Inflammatory macrophage (primary cell): ENCODE measurements around the gene NFIL3.
A peak's percentile ranks its signal among the peaks of the same experiment; 100 is the strongest.

Source experiments
- DNase-seq, 2 donors: peaks; one replicate each; pipeline ENCODE4 v3.0.0-alpha.2; 2020 to 2022

Gene NFIL3

GRCh38 chr9:91421971-91422757 lies 1.5 kb downstream of the NFIL3 start:
- DNase-seq, result peak in 1 of 2 donors; percentile 12

DNA sequence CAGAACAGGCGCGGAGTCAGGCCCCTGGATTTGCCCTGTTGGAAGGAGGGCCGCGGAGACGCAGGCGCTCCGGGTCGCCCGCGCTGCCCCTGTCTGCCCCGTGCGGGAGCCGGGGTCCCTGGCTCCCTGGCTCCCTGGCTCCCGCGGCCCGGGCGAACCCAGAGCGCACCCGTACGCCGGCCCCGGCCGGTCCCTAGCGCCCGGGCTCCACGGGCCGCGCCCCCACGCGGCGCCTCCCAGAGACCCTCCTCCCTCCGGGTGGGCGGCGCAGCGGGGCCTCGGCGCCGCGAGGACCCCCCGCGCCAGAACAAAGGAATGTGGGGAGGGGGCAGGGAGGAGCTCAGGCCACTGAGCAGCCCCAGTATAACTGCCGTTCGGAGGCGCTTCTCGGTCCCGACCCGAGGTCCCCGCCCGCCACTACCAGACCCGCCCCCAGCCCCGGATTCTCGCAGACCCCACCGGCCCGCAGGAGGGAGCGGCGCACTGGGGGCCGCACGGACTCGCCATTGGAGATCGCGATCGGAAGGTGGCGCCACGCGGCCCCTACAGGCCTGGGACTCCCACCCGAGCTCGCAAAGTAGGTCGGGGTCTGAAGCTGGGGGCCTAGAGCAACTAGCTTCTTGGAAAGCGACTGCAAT lies 2.4 kb downstream of the NFIL3 start:
- no peak for DNase-seq

DNA sequence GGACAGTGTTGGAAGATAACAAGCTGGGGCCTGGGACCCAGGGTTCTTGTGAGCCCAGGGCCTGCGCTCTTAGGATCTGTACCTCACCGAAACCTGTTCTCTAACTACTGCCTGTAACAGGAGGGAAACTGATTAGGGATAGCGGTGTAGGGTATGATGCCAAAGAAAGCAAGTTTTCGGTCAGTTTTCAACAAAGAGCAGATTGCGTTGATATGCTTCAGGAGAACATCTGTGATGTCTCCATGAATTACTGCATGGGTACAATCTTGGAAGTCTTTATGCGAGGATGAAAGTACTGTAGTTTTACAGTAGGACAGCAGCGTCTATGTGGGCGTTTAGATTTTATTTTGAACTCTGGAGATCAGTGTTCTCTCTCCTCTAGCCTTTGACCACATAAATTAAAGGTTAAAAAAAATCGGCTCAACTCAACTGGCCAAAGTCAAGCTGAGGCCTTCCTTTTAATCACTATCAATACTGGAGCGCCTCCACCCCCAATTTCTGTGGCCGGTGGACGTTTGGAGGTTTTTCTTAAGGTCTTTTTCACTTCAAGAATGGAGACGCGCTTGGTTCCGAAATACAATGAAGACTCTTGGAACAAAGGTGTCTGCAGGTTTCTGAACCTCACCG lies 3.0 kb downstream of the NFIL3 start:
- no peak for DNase-seq

GRCh38 chr9:91419222-91420191 lies 4.1 kb downstream of the NFIL3 start:
- DNase-seq, result peak; percentile 94 to 95

DNA sequence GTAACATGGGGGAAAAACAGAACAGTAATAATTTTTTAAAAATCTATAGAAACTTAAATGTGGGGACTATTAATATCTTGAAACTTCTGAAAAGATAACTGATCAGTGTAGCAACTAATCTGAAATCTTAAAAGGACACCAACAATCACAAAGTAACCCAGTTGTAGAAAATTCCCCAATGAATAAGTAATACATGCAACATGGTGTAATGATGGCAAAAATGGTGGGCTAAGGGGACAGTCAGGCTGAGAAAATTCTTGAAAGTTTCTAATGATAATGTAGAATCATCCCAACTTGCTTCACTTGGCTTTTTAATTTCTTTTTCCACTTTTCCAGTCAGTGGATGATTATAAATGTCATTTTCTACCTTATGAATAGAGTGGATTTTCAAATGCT lies 5.4 kb downstream of the NFIL3 start:
- no peak for DNase-seq

DNA sequence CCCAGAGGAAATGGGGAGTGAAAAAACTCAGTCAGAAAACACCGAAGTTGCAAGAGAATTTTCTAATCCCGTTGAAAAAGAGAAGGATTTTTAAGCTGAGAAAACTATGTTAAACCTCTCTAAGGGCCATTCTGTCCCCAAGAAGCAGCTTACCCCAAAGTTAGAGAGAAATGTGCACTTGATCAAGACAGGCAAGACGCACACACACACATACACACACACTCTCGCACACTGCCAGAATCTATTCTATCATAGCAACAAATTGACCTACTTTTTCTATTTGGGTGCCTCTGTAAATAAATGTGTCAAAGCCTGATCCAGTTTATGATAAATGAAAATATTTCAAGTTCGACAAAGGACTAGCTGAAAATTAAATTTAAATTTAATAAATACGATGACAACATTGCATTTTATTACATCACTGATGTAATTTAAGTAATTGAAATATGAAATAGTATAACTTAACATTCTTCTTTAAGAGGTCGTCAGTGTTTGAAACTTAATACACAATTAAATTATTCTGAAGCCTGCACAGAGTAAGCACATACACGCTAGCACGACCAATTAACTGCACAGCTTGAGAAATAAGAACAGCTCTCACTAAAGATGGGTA lies 5.9 kb downstream of the NFIL3 start:
- DNase-seq, result no peak

- no peak for DNase-seq
Measured at GRCh38 chr9:91416096-91416712, 7.4 kb downstream of the NFIL3 start.

- DNase-seq, result peak; percentile 37 to 75
Measured at GRCh38 chr9:91415290-91415689, 8.3 kb downstream of the NFIL3 start.

DNA sequence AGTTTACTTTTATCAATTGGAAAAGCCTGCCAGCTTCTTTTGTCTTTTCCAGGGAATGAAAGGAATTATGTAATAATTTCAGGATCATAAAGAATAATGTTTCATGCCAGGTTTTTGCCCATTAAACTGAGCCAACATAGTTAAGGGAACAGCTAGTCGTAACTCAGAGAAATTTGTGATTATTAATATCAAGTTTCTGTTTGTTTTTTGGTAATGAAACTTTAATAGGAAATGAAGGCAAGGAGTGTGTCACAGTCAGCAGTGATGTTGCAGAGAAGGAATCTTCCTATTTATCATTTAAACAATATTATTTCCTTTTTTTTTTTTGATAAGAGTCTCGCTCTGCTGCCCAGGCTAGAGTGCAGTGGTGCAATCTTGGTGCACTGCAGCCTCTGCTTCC lies 10.7 kb downstream of the NFIL3 start:
- DNase-seq, result no peak

DNA sequence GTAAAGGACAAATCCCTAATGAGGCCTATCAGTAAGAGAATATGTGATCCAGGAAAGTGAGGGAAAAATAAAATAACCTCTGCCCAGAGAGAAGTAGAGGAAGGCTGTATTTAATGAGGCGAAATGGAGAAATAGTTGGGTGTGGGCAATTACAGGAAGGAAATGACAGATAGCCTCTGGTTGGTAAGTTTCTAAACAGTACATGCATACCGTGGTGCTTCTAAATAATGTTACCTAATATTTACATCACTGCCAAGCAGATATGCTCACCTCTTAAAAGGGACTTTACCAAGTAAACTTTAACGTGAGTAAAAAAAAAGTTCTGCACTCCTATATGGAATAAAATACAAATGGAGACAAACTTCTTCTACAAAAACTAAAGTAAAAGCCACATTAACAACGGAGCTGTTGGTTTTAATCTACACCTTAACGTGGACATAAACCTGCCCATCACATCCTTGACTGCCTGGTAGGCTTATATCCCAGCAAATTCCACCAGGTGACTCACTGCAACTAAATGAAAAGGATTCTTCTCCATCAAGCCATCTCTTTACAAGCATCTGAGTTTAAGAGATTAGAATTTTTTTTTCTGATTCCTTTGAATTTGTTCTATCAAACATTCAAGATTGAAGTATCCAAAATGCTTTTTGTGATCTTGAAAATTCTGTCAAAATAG lies 12.4 kb downstream of the NFIL3 start:
- peak; percentile 69 to 87 for DNase-seq

GRCh38 chr9:91410161-91410560 lies 13.5 kb downstream of the NFIL3 start:
- DNase-seq, result no peak

DNA sequence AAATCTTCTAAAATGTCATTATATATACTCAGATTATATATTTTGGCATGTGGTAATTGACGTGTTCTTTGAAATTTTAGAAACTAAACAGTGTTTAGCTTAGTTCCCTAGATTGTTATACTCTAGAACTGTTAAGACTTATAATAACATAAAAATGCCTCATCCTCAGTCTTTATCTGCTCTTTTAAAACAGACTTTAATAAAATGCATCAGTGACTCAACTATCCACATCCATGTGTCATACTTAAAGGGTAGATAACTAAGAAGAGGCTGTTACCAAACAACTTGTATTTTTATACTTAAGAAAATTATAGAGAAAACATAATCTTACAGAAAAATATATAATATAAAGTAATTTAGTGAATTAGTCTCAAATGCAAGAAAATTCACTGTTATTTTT lies 15.2 kb downstream of the NFIL3 start:
- DNase-seq, result no peak

DNA sequence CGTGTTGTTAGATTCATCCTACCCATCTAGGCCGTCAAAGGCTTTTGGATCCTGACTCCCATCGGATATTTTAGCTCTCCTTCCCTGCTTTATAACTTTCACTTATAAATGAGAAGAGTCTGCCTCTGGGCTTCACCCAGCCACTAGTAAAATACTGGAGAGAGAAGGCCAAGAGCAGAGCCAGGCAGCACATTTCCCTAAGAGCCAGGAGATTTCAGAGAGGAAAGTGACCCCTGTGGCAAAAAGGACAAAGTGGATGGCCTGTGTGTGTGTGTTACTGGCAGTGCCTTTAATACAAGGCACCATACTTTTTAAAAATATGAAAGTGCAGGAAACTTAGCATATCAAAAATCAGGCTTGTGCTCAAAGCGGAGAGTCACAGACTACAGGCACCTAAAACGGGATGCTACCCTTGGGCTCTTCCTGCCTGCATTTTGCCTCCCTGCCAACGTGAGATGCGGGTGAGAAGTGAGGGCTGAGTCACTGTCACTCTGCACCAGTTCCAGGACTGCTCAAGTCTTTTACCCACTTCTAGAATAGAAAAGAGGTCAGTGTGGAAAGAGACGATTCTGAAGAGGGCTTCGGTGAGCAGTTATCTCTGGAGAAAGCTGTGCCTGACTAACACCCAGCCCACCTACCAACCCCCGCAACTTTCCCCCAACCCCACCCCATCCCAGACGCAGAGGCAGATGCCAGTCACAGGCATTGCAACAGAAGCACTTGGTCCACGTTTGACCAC lies 15.9 kb downstream of the NFIL3 start:
- DNase-seq, result peak; percentile 38 to 40

- DNase-seq, result no peak
Measured at GRCh38 chr9:91405343-91406077, 18.1 kb downstream of the NFIL3 start.

DNA sequence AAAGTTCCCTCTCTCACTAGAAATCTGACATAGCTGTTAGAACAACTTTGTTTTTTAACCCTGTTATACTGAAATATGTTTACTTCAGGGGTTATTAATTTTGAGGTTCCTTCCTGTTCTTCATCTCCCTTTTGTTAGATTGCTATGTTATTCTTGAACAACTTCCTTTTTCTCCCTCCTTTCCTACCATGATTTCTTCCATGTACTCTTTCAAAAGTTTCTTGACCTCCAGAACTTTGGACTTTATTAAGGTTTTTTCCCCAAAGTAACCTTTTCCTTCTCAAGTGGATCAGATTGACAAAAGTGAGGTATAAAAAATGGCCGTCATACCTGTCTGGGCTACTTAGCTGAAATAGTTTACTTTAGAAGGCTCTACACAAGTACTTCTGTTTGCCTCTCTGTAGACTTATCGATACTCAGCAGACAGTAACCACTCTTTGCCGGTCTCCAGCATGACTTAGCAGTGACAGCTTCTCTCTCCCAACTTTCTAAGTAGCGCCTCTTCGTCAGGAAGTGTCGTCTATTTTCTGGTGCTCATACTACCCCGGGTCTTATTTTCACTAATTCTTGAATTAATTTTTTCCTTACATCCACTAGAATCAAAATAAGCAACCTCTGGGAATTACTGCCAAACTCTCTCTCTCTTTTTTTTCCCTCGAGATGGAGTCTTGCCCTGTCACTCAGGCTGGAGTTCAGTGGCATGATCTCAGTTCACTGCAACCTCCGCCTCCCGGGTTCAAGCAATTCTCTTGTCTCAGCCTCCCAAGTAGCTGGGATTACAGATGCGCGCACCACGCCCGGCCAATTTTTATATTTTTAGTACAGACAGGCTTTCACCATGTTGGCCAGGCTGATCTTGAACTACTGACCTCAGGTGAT lies 19.7 kb downstream of the NFIL3 start:
- DNase-seq, result no peak

GRCh38 chr9:91398926-91399325 lies 24.7 kb downstream of the NFIL3 start:
- DNase-seq, result no peak

DNA sequence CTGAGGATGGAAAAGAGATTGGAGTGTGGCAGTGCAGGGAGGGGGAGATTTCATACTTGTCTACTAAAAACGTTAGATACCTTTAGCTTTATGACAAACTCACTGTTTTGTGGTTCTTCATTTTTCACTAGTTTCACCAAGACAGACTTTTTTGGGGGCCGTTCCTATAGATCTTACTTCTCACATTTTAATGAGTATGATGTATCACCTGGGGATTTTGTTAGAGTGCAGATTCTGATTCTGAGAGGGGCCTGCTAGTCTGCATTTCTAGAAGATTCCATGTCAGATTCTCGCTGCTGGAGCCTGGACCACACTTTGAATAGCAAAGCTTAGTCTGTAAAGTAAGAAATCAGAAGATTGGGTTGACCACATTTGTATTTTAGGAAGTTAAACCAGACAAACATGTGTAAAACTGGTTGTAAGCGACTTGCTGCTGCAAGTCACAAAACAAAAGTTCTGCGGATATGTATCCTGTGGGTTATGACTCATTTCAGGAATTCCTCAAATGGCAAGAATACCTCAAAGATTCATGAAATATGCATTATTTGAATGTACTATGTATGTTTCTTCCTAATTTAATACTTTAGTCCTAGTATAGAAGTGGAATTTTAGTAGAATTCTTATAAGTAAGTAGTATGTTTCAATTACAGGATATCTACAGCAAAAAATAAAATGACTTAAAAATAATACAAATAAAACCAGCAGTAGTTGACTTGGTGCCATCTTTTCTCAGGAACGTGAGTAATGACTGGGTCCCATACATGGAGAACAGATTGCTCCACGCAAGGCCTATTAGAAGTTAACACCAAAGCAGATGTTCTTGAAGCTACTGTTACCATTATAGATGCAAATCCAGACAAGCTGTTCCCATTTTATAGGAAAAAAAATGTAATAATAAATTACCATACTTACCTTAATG lies 27.8 kb downstream of the NFIL3 start:
- DNase-seq, result peak; percentile 78 to 87
